SH-SY5Y (cell line): ENCODE measurements around the gene ZNF670.

Experiments
- GATA2 ChIP-seq: IDR thresholded peaks from 2 replicates; pipeline ENCODE4 v1.6.1; 2011; ENCODE audit warnings: mild to moderate bottlenecking, low read depth, low read length
- GATA3 ChIP-seq: IDR thresholded peaks from 2 replicates; pipeline ENCODE4 v1.6.1; 2011; ENCODE audit warnings: low read depth, mild to moderate bottlenecking, low read length, moderate library complexity

- TF ChIP-seq GATA2 (no peak), GATA3 (no peak)
Observed at GRCh38 chr1:247084771-247085170, 6.2 kb upstream of the ZNF670 start.
